Hepatocyte (in vitro differentiated cells): ENCODE measurements around the gene ZNF146.
"Not testable (repeated sequence)": the region's sequence is repeated elsewhere in the genome, so short reads cannot be mapped to it uniquely, and the experiment has no call there.

Experiments used
- CTCF ChIP-seq: fragments of 200-600 bp; sonication (generic); IDR thresholded peaks from 2 replicates; pipeline ENCODE4 v1.5.1; 2016; ENCODE audit warnings: antibody characterized with exemption, mild to moderate bottlenecking; ENCODE audit not compliant: poor library complexity
- EZH2 ChIP-seq: fragments of 200-600 bp; sonication (generic); IDR thresholded peaks from 2 replicates; pipeline ENCODE4 v1.6.1; 2016; ENCODE audit warnings: antibody characterized with exemption, mild to moderate bottlenecking, borderline replicate concordance
- EZH2phosphoT487 ChIP-seq: fragments of 200-600 bp; sonication (generic); IDR thresholded peaks from one replicate; pipeline ENCODE4 v1.6.1; 2018; ENCODE audit warnings: antibody characterized with exemption, mild to moderate bottlenecking, low read depth, moderate library complexity; ENCODE audit not compliant: unreplicated experiment, severe bottlenecking

GRCh38 chr19:36268591-36268990 lies 53.7 kb downstream of the ZNF146 start:
- not testable (repeated sequence) for TF ChIP-seq CTCF, EZH2, EZH2phosphoT487
